AG04450 (cell line): ENCODE results near the gene LRRC58. TPM values are rescaled to one million over a fixed set of nuclear protein-coding genes. Genes with fewer than 3 reads are reported as not detected.

Experiments
- CTCF ChIA-PET: fragments of 300-600, 350-600 bp; formaldehyde crosslinking; extraction: SDS; loops from one replicate; lab custom pipeline; 2022; ENCODE audit warnings: antibody characterized with exemption, inconsistent platforms; lab: Charles Lee
- POLR2A ChIA-PET: fragments of 350-600 bp; formaldehyde crosslinking; extraction: SDS; loops from one replicate; lab custom pipeline; 2021; ENCODE audit warnings: antibody characterized with exemption, inconsistent platforms; lab: Yijun Ruan, JAX
- DNase-seq: peaks from one replicate; pipeline ENCODE4 v3.0.0-alpha.2; 2011; ENCODE audit warnings: low read depth, low spot score
- H3K27ac ChIP-seq: one replicate; pipeline ENCODE4 v1.5.1; 2012; ENCODE audit warnings: low read depth, low read length, control low read depth
- H3K27me3 ChIP-seq: one replicate; pipeline ENCODE4 v1.6.0; 2012; ENCODE audit warnings: low read length; ENCODE audit not compliant: control insufficient read depth, insufficient read depth
- H3K4me3 ChIP-seq: 2 replicates; pipeline ENCODE4 v1.5.1; 2011; ENCODE audit warnings: mild to moderate bottlenecking, low read depth, low read length, control low read depth
- H3K9me3 ChIP-seq: 2 replicates; pipeline ENCODE4 v1.5.1; 2012; ENCODE audit warnings: low read length; ENCODE audit not compliant: control insufficient read depth, insufficient read depth
- CTCF ChIP-seq: IDR thresholded peaks from 2 replicates; pipeline ENCODE4 v1.5.1; 2011; ENCODE audit warnings: low read depth, low read length, control low read depth, inconsistent platforms
- polyA plus RNA-seq: library from polyadenylated mRNA; depleted of rRNA; stranded (reverse); fragments of >200 nt; gene quantifications from 2 replicates; pipeline ENCODE4 v1.2.3, GENCODE V29; 2011

Gene LRRC58
- polyA plus RNA-seq, 1 experiment, result 15.0 TPM

- Histone ChIP-seq H3K27me3 (no peaks in the 10 kb centered on the region), H3K4me3 (no peak overlapping the region), H3K27ac (no peak overlapping the region), H3K9me3 (peaks cover 8% of the 10 kb centered on the region)
- TF ChIP-seq CTCF, result no peak
- POLR2A ChIA-PET, result no interaction called here
- CTCF ChIA-PET, result no interaction called here
- no peak for DNase-seq
Measured at GRCh38 chr3:120311863-120312794, 37.0 kb downstream of the LRRC58 start.

GRCh38 chr3:120306519-120307455 lies 42.4 kb downstream of the LRRC58 start:
- H3K27me3 ChIP-seq, result no peaks in the 10 kb centered on the region
- no peak for DNase-seq
- H3K9me3 ChIP-seq, result peaks cover 16% of the 10 kb centered on the region
- ChIA-PET CTCF (no interaction called here), POLR2A (no interaction called here)
- TF ChIP-seq CTCF, result no peak
- H3K27ac ChIP-seq, result no peak overlapping the region
- no peak overlapping the region for H3K4me3 ChIP-seq

GRCh38 chr3:120304616-120305015 lies 44.5 kb downstream of the LRRC58 start:
- ChIA-PET POLR2A (interaction anchor here (0.5 to 1.1 kb wide), 2 partner anchors 13 to 33 kb away, joined by 3 read pairs; no protein-coding TSS in a partner anchor), CTCF (no interaction called here)
- Histone ChIP-seq H3K27me3 (no peaks in the 10 kb centered on the region), H3K4me3 (no peak overlapping the region), H3K27ac (no peak overlapping the region), H3K9me3 (peaks cover 16% of the 10 kb centered on the region)
- no peak for TF ChIP-seq CTCF
- DNase-seq, result no peak

- Histone ChIP-seq H3K4me3 (no peak overlapping the region), H3K9me3 (peaks cover 11% of the 10 kb centered on the region), H3K27me3 (peaks cover 1% of the 10 kb centered on the region), H3K27ac (no peak overlapping the region)
- no peak for DNase-seq
- TF ChIP-seq CTCF, result no peak
- ChIA-PET POLR2A (no interaction called here), CTCF (no interaction called here)
Measured at GRCh38 chr3:120302361-120302760, 46.8 kb downstream of the LRRC58 start.
